ENCODE data around the gene WNK3.

WNK3 gene

DNA sequence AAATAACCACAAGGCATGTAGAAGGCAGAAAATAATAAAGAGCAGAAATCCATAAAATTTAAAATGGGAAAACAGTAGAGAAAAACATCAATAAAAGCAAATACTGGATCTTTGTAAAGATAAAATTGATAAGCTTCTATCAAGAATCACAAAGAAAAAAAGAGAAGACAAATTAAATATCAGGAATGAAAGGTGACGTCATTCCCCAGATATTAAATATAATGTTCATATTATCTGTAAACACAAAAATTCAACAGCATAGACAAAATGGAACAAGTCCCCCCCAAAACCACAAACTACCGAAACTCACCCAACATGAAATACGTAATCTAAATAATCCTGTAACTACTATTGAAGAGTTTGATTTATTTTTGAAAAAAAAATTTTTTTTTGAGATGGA is 144.2 kb downstream of the WNK3 start:
- no peak for DNase-seq (ENCODE audit: low read depth)
- H3K4me3 ChIP-seq (ENCODE audit: control insufficient read depth, low read depth, low read length), result no peak overlapping the region
- TF ChIP-seq, protein P1, sequence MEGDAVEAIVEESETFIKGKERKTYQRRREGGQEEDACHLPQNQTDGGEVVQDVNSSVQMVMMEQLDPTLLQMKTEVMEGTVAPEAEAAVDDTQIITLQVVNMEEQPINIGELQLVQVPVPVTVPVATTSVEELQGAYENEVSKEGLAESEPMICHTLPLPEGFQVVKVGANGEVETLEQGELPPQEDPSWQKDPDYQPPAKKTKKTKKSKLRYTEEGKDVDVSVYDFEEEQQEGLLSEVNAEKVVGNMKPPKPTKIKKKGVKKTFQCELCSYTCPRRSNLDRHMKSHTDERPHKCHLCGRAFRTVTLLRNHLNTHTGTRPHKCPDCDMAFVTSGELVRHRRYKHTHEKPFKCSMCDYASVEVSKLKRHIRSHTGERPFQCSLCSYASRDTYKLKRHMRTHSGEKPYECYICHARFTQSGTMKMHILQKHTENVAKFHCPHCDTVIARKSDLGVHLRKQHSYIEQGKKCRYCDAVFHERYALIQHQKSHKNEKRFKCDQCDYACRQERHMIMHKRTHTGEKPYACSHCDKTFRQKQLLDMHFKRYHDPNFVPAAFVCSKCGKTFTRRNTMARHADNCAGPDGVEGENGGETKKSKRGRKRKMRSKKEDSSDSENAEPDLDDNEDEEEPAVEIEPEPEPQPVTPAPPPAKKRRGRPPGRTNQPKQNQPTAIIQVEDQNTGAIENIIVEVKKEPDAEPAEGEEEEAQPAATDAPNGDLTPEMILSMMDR (conservative IDR thresholded peaks at IDR 0.05; ENCODE audit: control insufficient read depth, insufficient read depth, low read depth, low read length), result no peak

DNA sequence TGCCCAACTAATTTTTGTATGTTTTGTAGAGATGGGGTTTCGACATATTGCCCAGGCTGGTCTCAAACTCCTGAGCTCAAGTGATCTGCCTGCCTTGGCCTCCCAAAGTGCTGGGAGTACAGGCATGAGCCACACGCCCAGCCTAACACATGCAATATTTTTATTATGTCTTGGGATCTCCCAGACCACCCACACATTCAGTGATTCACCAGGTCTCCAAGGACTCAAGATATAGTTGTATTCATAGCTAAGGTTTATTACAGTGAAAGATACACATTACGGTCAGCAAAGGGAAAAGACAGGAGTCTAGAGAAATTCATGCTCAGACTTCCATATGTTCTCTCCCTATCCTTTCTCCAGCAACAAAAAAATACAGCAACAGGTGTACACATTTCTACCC is 149.3 kb downstream of the WNK3 start:
- no peak overlapping the region for H3K4me3 ChIP-seq (ENCODE audit: control insufficient read depth, low read depth, low read length)
- DNase-seq (ENCODE audit: low read depth), result peak; percentile 73
- TF ChIP-seq, protein P1 (conservative IDR thresholded peaks at IDR 0.05; ENCODE audit: control insufficient read depth, insufficient read depth, low read depth, low read length), result no peak

DNA sequence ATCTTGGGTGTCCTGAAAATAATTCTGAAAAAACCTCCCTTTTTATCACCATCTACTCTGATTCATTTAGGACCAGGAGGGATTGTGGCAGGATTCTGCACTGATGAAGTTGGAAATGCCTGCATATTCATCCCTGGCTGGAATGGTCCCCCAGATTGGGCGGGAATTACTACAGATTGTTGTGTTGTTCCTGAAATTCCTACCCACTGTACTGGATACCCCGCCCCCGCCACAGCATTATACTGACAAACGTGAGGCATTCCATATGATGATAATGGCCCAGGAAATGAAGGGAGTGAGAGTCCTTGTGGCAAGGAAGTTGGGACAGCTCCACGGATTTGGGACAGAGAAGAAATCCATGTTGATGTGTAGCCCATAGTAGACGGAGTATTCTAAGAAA is 159.6 kb downstream of the WNK3 start:
- TF ChIP-seq, protein P1 (conservative IDR thresholded peaks at IDR 0.05; ENCODE audit: control insufficient read depth, insufficient read depth, low read depth, low read length), result no peak
- DNase-seq (ENCODE audit: low read depth), result no peak
- no peak overlapping the region for H3K4me3 ChIP-seq (ENCODE audit: control insufficient read depth, low read depth, low read length)

DNA sequence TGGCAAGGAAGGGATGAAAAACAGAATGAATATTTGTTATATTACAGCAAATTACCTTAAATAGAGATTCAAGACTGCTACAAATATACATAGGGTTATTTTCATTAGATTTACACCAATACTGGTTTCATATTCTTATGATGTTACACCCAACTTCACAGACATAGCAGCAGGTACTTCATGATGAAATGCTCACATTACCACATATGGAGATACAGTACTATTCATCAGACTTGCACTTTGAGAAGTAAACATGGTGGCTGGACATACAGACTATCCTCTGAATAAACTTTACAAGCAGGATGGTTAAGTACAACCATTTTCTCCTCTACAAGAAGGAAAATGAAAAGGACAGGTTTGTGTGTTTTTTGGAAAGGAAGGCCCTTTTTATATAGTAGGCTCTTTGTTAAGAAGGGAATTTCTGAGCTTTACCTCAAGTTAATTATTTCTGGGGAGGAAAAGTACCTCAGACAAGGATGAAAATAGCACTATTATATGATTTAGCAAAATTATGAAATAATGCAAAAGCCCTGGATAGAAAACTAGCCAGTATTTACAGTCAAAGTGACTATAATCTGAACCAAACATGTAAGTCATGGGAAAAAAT is 162.8 kb downstream of the WNK3 start:
- no peak for DNase-seq (ENCODE audit: low read depth)
- TF ChIP-seq, protein P1 (conservative IDR thresholded peaks at IDR 0.05; ENCODE audit: control insufficient read depth, insufficient read depth, low read depth, low read length), result no peak
- no peak overlapping the region for H3K4me3 ChIP-seq (ENCODE audit: control insufficient read depth, low read depth, low read length)

DNA sequence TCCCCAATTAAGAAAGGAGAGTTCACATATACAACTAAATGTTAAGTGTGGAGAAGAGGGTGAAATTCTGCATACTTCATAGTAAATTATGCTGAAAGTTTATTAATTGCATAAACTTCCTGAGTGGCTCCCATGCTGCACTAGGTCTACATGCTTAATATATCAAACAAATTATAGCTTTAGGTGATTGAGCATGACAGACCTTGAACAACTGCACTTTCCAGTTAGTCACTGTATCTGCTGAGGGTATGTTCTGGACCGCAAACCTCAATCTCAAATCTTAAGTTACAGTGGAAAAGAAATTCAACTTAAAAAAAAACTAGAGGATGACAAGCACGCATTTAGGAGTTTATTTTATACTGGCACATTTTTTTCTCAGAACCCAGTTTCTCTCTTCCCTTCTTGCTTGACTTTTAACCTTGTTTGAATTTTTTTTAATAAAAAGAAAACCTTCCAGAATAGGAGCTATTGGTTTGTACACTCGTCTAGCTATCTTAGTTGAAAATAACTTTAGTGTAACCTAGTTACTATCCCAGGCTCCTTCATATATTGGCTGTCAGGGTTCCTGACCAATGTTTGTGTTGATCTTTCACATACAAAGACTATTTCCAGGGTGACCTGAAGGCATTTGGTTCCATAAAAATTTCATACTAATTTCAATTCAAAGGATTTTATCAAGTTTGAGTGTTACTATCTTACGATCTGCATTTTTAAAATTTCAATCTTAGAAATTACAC is 164.6 kb downstream of the WNK3 start:
- TF ChIP-seq, protein P1 (conservative IDR thresholded peaks at IDR 0.05; ENCODE audit: control insufficient read depth, insufficient read depth, low read depth, low read length), result no peak
- no peak for DNase-seq (ENCODE audit: low read depth)

DNA sequence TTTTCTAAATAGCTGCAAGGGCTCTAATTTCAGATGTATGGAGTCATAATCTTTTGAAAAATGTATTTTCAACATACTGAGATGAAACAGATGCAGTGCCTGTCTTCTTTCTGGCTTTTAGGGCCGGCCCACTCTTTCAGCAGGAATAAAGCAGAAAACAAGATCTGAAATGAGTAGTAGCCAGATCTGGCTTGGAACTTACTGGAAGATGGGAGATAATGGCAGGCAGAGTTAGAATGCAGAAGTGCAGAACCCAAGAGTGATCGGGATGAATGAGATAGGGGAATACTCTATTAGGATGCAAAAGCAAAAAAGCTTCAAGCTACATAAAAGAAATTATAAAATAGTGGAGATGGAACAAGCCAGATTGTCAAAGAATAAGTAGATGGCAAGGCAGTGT is 173.4 kb downstream of the WNK3 start:
- TF ChIP-seq, protein P1 (conservative IDR thresholded peaks at IDR 0.05; ENCODE audit: control insufficient read depth, insufficient read depth, low read depth, low read length), result no peak
- H3K4me3 ChIP-seq (ENCODE audit: control insufficient read depth, low read depth, low read length), result no peak overlapping the region

More for the DNA sequence above, 164.6 kb downstream of the WNK3 start:
- no peak overlapping the region for H3K4me3 ChIP-seq (ENCODE audit: control insufficient read depth, low read depth, low read length)

More for the DNA sequence above, 173.4 kb downstream of the WNK3 start:
- no peak for DNase-seq (ENCODE audit: low read depth)

All from fibroblast of mammary gland (primary cell).